DND-41 (cell line): ENCODE results near the gene GRIA4.

Experiments used
- EZH2 ChIP-seq: IDR thresholded peaks from 3 replicates; pipeline ENCODE4 v1.6.1; 2012; ENCODE audit warnings: borderline replicate concordance, low read depth, mild to moderate bottlenecking, moderate library complexity, low read length, inconsistent platforms; ENCODE audit not compliant: severe bottlenecking
- TF ChIP-seq, protein P1 (sequence below): IDR thresholded peaks from 2 replicates; pipeline ENCODE4 v1.5.1; 2012; ENCODE audit warnings: borderline replicate concordance, low read length, moderate library complexity, mild to moderate bottlenecking; ENCODE audit not compliant: poor library complexity, severe bottlenecking; ENCODE audit errors: extremely low read depth

DNA sequence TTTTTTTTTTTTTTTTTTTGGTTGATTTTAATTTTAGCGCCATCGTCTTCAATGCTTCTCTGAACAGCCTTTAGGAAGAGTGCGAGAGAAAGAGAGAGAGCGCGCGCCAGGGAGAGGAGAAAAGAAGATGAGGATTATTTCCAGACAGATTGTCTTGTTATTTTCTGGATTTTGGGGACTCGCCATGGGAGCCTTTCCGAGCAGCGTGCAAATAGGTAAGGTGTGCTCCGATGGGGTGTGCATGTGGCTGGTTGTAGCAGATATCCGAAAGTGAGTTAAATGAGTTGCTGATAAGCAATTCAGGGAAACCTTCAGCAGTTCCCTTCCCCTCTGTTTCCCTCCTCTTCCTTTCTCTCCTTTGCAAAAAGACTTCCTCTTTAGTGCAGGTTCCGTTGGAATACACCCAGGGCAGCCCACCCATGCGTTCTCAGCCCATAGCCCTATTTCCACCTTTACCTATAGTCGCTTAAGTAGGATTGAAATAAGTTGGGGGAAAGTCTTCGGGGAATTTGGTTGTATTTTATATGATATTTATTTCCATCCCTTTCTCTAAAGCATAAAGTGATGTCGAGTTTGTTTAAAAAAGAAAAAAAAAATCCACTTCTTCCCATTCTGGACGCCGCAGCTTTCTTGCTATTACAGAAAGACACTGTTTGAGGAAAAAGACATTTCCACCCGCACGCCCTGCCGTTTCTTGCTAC is 1.1 kb downstream of the GRIA4 start:
- TF ChIP-seq, protein P1, sequence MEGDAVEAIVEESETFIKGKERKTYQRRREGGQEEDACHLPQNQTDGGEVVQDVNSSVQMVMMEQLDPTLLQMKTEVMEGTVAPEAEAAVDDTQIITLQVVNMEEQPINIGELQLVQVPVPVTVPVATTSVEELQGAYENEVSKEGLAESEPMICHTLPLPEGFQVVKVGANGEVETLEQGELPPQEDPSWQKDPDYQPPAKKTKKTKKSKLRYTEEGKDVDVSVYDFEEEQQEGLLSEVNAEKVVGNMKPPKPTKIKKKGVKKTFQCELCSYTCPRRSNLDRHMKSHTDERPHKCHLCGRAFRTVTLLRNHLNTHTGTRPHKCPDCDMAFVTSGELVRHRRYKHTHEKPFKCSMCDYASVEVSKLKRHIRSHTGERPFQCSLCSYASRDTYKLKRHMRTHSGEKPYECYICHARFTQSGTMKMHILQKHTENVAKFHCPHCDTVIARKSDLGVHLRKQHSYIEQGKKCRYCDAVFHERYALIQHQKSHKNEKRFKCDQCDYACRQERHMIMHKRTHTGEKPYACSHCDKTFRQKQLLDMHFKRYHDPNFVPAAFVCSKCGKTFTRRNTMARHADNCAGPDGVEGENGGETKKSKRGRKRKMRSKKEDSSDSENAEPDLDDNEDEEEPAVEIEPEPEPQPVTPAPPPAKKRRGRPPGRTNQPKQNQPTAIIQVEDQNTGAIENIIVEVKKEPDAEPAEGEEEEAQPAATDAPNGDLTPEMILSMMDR: no peak
- no peak for TF ChIP-seq EZH2
